PC-9 (cell line): ENCODE data around the gene MTURN. TPM values are rescaled to one million over a fixed set of nuclear protein-coding genes. Genes with fewer than 3 reads are reported as not detected.

Experiments
- BruUV-seq: library from RNA; stranded (reverse); fragments of 400-500 nt; replicated peaks from 2 replicates; lab custom pipeline; 2021; lab: Mats Ljungman, UMichigan
- CTCF ChIA-PET: fragments of 300-600 bp; sonication (Branson Sonifier 250); formaldehyde crosslinking; loops from one replicate; lab custom pipeline; 2022; ENCODE audit warnings: antibody characterized with exemption; lab: Charles Lee
- POLR2A ChIA-PET: fragments of 300-600 bp; sonication (Branson Sonifier 250); formaldehyde crosslinking; loops from one replicate; lab custom pipeline; 2022; ENCODE audit warnings: antibody characterized with exemption; ENCODE audit not compliant: unreplicated experiment; lab: Charles Lee
- DNase-seq, 2 experiments: peaks; one replicate each; pipeline versions ENCODE4 v3.0.0 to v3.0.0-alpha.2; 2015 to 2022; ENCODE audit warnings: mixed read lengths in 1 of 2
- H2AFZ ChIP-seq: fragments of 200-600 bp; sonication (generic); 2 replicates; pipeline ENCODE4 v1.8.1; 2017; ENCODE audit warnings: antibody characterized with exemption
- H3F3A ChIP-seq: fragments of 200-600 bp; sonication (generic); 2 replicates; pipeline ENCODE4 v1.8.1; 2017; ENCODE audit warnings: antibody characterized with exemption, mild to moderate bottlenecking, low read depth; ENCODE audit not compliant: insufficient read depth
- H3K27ac ChIP-seq: fragments of 200-600 bp; sonication (generic); 2 replicates; pipeline ENCODE4 v1.6.1; 2016; ENCODE audit warnings: mixed run types
- H3K27me3 ChIP-seq: fragments of 200-600 bp; sonication (generic); 2 replicates; pipeline ENCODE4 v1.6.1; 2016; ENCODE audit warnings: low read depth, mixed run types; ENCODE audit not compliant: insufficient read depth
- H3K36me3 ChIP-seq: fragments of 200-600 bp; sonication (generic); 2 replicates; pipeline ENCODE4 v1.6.1; 2016; ENCODE audit warnings: low read depth, mixed run types
- H3K4me1 ChIP-seq: fragments of 200-600 bp; sonication (generic); replicated peaks from 2 replicates; pipeline ENCODE4 v1.6.1; 2016; ENCODE audit warnings: mixed run types; ENCODE audit not compliant: insufficient read depth
- H3K4me2 ChIP-seq: fragments of 200-600 bp; sonication (generic); 2 replicates; pipeline ENCODE4 v1.6.1; 2017; ENCODE audit warnings: mixed run types
- H3K4me3 ChIP-seq: fragments of 200-600 bp; sonication (generic); 2 replicates; pipeline ENCODE4 v1.6.1; 2016; ENCODE audit warnings: mixed run types
- H3K79me2 ChIP-seq: fragments of 200-600 bp; sonication (generic); 2 replicates; pipeline ENCODE4 v1.6.1; 2017; ENCODE audit warnings: low read depth, mixed run types
- H3K9me2 ChIP-seq: fragments of 200-600 bp; sonication (generic); 2 replicates; pipeline ENCODE4 v1.8.1; 2017; ENCODE audit warnings: mild to moderate bottlenecking; ENCODE audit not compliant: insufficient read depth
- H3K9me3 ChIP-seq: fragments of 200-600 bp; sonication (generic); 2 replicates; pipeline ENCODE4 v1.8.1; 2016; ENCODE audit warnings: low read depth; ENCODE audit not compliant: insufficient read depth
- H4K20me1 ChIP-seq: fragments of 200-600 bp; sonication (generic); 2 replicates; pipeline ENCODE4 v1.8.1; 2017; ENCODE audit not compliant: insufficient read depth
- EZH2 ChIP-seq: fragments of 200-600 bp; sonication (generic); IDR thresholded peaks from 2 replicates; pipeline ENCODE4 v1.8.0; 2017; ENCODE audit warnings: antibody characterized with exemption, low read depth
- intact Hi-C: fragments of 100-400 bp; cut with micrococcal nuclease; formaldehyde crosslinking; loops from one replicate; pipeline ENCODE4 v1.10.0; 2022; ENCODE audit not compliant: unreplicated experiment
- total RNA-seq: library from RNA; stranded (reverse); gene quantifications from 2 replicates; pipeline ENCODE4 v1.2.3, GENCODE V29; 2021
- TF ChIP-seq, protein P1 (sequence below): fragments of 200-600 bp; sonication (generic); conservative IDR thresholded peaks from 2 replicates; pipeline ENCODE4 v1.6.1; 2017; ENCODE audit warnings: mixed run types, antibody characterized with exemption, mild to moderate bottlenecking, moderate library complexity

The MTURN gene
- total RNA-seq, 1 experiment from 2014 or later, result 21.6 TPM

- ChIA-PET POLR2A (no interaction called here), CTCF (interaction anchor here (1.0 kb wide), 1 partner anchor 19 kb away, joined by 3 read pairs; no protein-coding TSS in a partner anchor)
- Histone ChIP-seq H3K27me3 (no peaks in the 10 kb centered on the region), H3K4me2 (peak overlapping the region; percentile 64), H3K9me2 (no peaks in the 10 kb centered on the region), H3K79me2 (no peaks in the 10 kb centered on the region), H3K36me3 (no peaks in the 10 kb centered on the region), H3K4me1 (peaks cover 15% of the 10 kb centered on the region), H4K20me1 (no peaks in the 10 kb centered on the region), H2AFZ (peak overlapping the region; percentile 68), H3K4me3 (peak overlapping the region; percentile 27; the same call in 1 of the 2 replicates), H3K27ac (peak overlapping the region; percentile 65), H3F3A (peaks cover 14% of the 10 kb centered on the region; the same call in 1 of the 2 replicates), H3K9me3 (no peaks in the 10 kb centered on the region)
- DNase-seq, result peak; percentile 28 to 67
- TF ChIP-seq, protein P1, sequence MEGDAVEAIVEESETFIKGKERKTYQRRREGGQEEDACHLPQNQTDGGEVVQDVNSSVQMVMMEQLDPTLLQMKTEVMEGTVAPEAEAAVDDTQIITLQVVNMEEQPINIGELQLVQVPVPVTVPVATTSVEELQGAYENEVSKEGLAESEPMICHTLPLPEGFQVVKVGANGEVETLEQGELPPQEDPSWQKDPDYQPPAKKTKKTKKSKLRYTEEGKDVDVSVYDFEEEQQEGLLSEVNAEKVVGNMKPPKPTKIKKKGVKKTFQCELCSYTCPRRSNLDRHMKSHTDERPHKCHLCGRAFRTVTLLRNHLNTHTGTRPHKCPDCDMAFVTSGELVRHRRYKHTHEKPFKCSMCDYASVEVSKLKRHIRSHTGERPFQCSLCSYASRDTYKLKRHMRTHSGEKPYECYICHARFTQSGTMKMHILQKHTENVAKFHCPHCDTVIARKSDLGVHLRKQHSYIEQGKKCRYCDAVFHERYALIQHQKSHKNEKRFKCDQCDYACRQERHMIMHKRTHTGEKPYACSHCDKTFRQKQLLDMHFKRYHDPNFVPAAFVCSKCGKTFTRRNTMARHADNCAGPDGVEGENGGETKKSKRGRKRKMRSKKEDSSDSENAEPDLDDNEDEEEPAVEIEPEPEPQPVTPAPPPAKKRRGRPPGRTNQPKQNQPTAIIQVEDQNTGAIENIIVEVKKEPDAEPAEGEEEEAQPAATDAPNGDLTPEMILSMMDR, result no peak
- no peak for TF ChIP-seq EZH2
- intact Hi-C loops, result loop anchor here (1.0 to 2.0 kb wide), 3 partner anchors 19 to 41 kb away; no protein-coding TSS in a partner anchor
- BruUV-seq, result TSS peak; percentile 92
These were observed 72.2 kb downstream of the MTURN start for GRCh38 chr7:30206942-30207341.

GRCh38 chr7:30207376-30207775 is 72.6 kb downstream of the MTURN start:
- Histone ChIP-seq H3F3A (peaks cover 14% of the 10 kb centered on the region; the same call in 1 of the 2 replicates), H3K4me2 (peak overlapping the region; percentile 64), H3K9me3 (no peaks in the 10 kb centered on the region), H3K4me3 (no peak overlapping the region; the same call in 1 of the 2 replicates), H3K79me2 (no peaks in the 10 kb centered on the region), H2AFZ (peak overlapping the region; percentile 68), H3K36me3 (no peaks in the 10 kb centered on the region), H3K9me2 (no peaks in the 10 kb centered on the region), H3K27ac (peak overlapping the region; percentile 65), H4K20me1 (no peaks in the 10 kb centered on the region), H3K4me1 (peaks cover 15% of the 10 kb centered on the region), H3K27me3 (no peaks in the 10 kb centered on the region)
- CTCF ChIA-PET, result no interaction called here
- no peak for DNase-seq
- no TSS peak for BruUV-seq
- TF ChIP-seq EZH2, result no peak
- TF ChIP-seq, protein P1, result no peak
- intact Hi-C loops, result loop anchor here (2.0 kb wide), 1 partner anchor 23 kb away; no protein-coding TSS in a partner anchor
- POLR2A ChIA-PET, result no interaction called here

GRCh38 chr7:30209951-30210350 is 75.2 kb downstream of the MTURN start:
- no peaks in the 10 kb centered on the region for H3K79me2 ChIP-seq
- no peak for TF ChIP-seq EZH2
- TF ChIP-seq, protein P1, result no peak
- ChIA-PET CTCF (no interaction called here), POLR2A (no interaction called here)
- H3K27me3 ChIP-seq, result no peaks in the 10 kb centered on the region
- intact Hi-C loops, result no loop called here
- no peak overlapping the region for H3K4me2 ChIP-seq
- no TSS peak for BruUV-seq
- H4K20me1 ChIP-seq, result no peaks in the 10 kb centered on the region
- H2AFZ ChIP-seq, result no peak overlapping the region
- peaks cover 14% of the 10 kb centered on the region; the same call in 1 of the 2 replicates for H3F3A ChIP-seq
- no peak overlapping the region for H3K27ac ChIP-seq
- H3K9me2 ChIP-seq, result no peaks in the 10 kb centered on the region
- H3K4me3 ChIP-seq, result no peak overlapping the region
- H3K9me3 ChIP-seq, result no peaks in the 10 kb centered on the region
- no peak for DNase-seq
- H3K36me3 ChIP-seq, result no peaks in the 10 kb centered on the region
- H3K4me1 ChIP-seq, result peaks cover 15% of the 10 kb centered on the region

Other genes starting within 250 kb of the MTURN start
- gene SCRN1, start 145.2 kb upstream of the MTURN start, total RNA-seq, result 94.4 and 97.5 TPM in 2 replicates
- gene FKBP14, start 108.3 kb upstream of the MTURN start, total RNA-seq, result 29.8 and 29.9 TPM in 2 replicates
- 23.0 and 29.6 TPM in 2 replicates for gene PLEKHA8, start 106.6 kb upstream of the MTURN start, total RNA-seq
- gene ZNRF2, start 149.6 kb downstream of the MTURN start, total RNA-seq, result 24.7 and 28.2 TPM in 2 replicates